KMS-11 (cell line): ENCODE data around the gene PLSCR3.

Experiments used
- H2AFZ ChIP-seq: fragments of 200-600 bp; sonication (generic); 2 replicates; pipeline ENCODE4 v1.6.1; 2016; ENCODE audit warnings: antibody characterized with exemption, mixed run types, low read depth
- H3K27ac ChIP-seq: fragments of 200-600 bp; sonication (generic); 2 replicates; pipeline ENCODE4 v1.6.1; 2016; ENCODE audit warnings: mild to moderate bottlenecking, mixed run types
- H3K27me3 ChIP-seq: fragments of 200-600 bp; sonication (generic); 2 replicates; pipeline ENCODE4 v1.6.1; 2017; ENCODE audit warnings: mild to moderate bottlenecking, low read depth, mixed run types, moderate library complexity; ENCODE audit not compliant: insufficient read depth
- H3K36me3 ChIP-seq: fragments of 200-600 bp; sonication (generic); 2 replicates; pipeline ENCODE4 v1.6.1; 2017; ENCODE audit warnings: mild to moderate bottlenecking, mixed run types; ENCODE audit not compliant: insufficient read depth
- H3K4me1 ChIP-seq: fragments of 200-600 bp; sonication (generic); 2 replicates; pipeline ENCODE4 v1.6.1; 2016; ENCODE audit warnings: mild to moderate bottlenecking, low read depth, mixed run types; ENCODE audit not compliant: poor library complexity, severe bottlenecking
- H3K4me2 ChIP-seq: fragments of 200-600 bp; sonication (generic); 2 replicates; pipeline ENCODE4 v1.7.0; 2016; ENCODE audit warnings: mild to moderate bottlenecking, mixed run types
- H3K4me3 ChIP-seq: fragments of 200-600 bp; sonication (generic); IDR thresholded peaks from 2 replicates; pipeline ENCODE4 v1.6.1; 2017; ENCODE audit warnings: low read depth, low read length, mixed read lengths; ENCODE audit not compliant: insufficient read depth
- H3K79me2 ChIP-seq: fragments of 200-600 bp; sonication (generic); 2 replicates; pipeline ENCODE4 v1.6.1; 2016; ENCODE audit warnings: low read depth, mixed run types; ENCODE audit not compliant: insufficient read depth
- H3K9ac ChIP-seq: fragments of 200-600 bp; sonication (generic); 2 replicates; pipeline ENCODE4 v1.6.1; 2016; ENCODE audit warnings: mild to moderate bottlenecking, mixed run types
- H4K20me1 ChIP-seq: fragments of 200-600 bp; sonication (generic); 2 replicates; pipeline ENCODE4 v1.6.1; 2016; ENCODE audit warnings: mild to moderate bottlenecking, mixed run types; ENCODE audit not compliant: insufficient read depth
- TF ChIP-seq, protein P1 (sequence below): fragments of 200-600 bp; sonication (generic); conservative IDR thresholded peaks from 2 replicates; pipeline ENCODE4 v1.6.1; 2017; ENCODE audit warnings: low read depth, mild to moderate bottlenecking, antibody characterized with exemption, low read length, moderate library complexity, mixed read lengths

The PLSCR3 gene

DNA sequence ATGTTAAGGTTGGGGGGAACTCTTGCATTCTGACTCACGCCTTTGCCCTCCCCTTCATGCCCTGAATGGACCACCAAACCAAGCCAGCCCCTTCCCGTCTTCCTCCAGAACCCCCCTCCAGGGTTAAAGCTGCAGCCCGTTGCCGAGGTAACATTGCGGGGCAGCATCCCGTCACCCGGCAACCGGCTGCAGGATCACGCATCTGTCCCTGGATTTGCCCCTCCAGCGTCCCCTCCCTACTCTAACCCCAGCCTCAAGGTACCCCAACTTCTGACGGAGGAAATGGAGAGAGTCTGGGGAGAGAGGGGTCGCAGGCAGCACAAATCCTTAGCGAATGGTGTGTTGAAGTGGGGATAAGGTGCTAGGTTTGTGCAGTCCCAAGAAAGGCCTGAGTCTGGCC is 12.8 kb upstream of the PLSCR3 start:
- Histone ChIP-seq H3K27me3 (no peaks in the 10 kb centered on the region), H3K9ac (no peak overlapping the region), H2AFZ (no peak overlapping the region), H3K27ac (no peak overlapping the region), H3K4me2 (no peak overlapping the region), H4K20me1 (no peaks in the 10 kb centered on the region), H3K79me2 (no peaks in the 10 kb centered on the region), H3K4me3 (no peak overlapping the region), H3K36me3 (no peaks in the 10 kb centered on the region), H3K4me1 (no peaks in the 10 kb centered on the region)
- TF ChIP-seq, protein P1, sequence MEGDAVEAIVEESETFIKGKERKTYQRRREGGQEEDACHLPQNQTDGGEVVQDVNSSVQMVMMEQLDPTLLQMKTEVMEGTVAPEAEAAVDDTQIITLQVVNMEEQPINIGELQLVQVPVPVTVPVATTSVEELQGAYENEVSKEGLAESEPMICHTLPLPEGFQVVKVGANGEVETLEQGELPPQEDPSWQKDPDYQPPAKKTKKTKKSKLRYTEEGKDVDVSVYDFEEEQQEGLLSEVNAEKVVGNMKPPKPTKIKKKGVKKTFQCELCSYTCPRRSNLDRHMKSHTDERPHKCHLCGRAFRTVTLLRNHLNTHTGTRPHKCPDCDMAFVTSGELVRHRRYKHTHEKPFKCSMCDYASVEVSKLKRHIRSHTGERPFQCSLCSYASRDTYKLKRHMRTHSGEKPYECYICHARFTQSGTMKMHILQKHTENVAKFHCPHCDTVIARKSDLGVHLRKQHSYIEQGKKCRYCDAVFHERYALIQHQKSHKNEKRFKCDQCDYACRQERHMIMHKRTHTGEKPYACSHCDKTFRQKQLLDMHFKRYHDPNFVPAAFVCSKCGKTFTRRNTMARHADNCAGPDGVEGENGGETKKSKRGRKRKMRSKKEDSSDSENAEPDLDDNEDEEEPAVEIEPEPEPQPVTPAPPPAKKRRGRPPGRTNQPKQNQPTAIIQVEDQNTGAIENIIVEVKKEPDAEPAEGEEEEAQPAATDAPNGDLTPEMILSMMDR, result no peak

- TF ChIP-seq, protein P1, result no peak
- no peak overlapping the region for H3K4me2 ChIP-seq
- H3K4me1 ChIP-seq, result no peaks in the 10 kb centered on the region
These were observed 12.0 kb upstream of the PLSCR3 start for GRCh38 chr17:7406235-7406825.

GRCh38 chr17:7405350-7406234 is 11.3 kb upstream of the PLSCR3 start:
- TF ChIP-seq, protein P1, result no peak
- Histone ChIP-seq H4K20me1 (no peaks in the 10 kb centered on the region), H3K9ac (no peak overlapping the region), H3K27ac (no peak overlapping the region), H3K4me2 (no peak overlapping the region), H3K4me3 (no peak overlapping the region), H2AFZ (no peak overlapping the region), H3K27me3 (no peaks in the 10 kb centered on the region), H3K79me2 (no peaks in the 10 kb centered on the region), H3K4me1 (no peaks in the 10 kb centered on the region), H3K36me3 (no peaks in the 10 kb centered on the region)

More at GRCh38 chr17:7406235-7406825, 12.0 kb upstream of the PLSCR3 start:
- Histone ChIP-seq H3K27me3 (no peaks in the 10 kb centered on the region), H4K20me1 (no peaks in the 10 kb centered on the region), H3K4me3 (no peak overlapping the region), H2AFZ (no peak overlapping the region), H3K36me3 (no peaks in the 10 kb centered on the region), H3K27ac (no peak overlapping the region), H3K79me2 (no peaks in the 10 kb centered on the region), H3K9ac (no peak overlapping the region)

- no peaks in the 10 kb centered on the region for H3K4me1 ChIP-seq
- no peaks in the 10 kb centered on the region for H3K79me2 ChIP-seq
- no peaks in the 10 kb centered on the region for H4K20me1 ChIP-seq
- H3K9ac ChIP-seq, result no peak overlapping the region
- H2AFZ ChIP-seq, result no peak overlapping the region
- no peaks in the 10 kb centered on the region for H3K27me3 ChIP-seq
- H3K36me3 ChIP-seq, result no peaks in the 10 kb centered on the region
- H3K4me3 ChIP-seq, result no peak overlapping the region
- H3K27ac ChIP-seq, result no peak overlapping the region
- TF ChIP-seq, protein P1, result no peak
- no peak overlapping the region for H3K4me2 ChIP-seq
These were observed 10.5 kb upstream of the PLSCR3 start for GRCh38 chr17:7404737-7405349.
